IPS-18a (cell line): ENCODE measurements around the gene ZNF778.

Experiments used
- H3K27ac ChIP-seq: one replicate; pipeline ENCODE4 v1.5.1; 2013; ENCODE audit warnings: low read length
- H3K27me3 ChIP-seq: one replicate; pipeline ENCODE4 v1.6.1; 2013; ENCODE audit warnings: mild to moderate bottlenecking, low read length; ENCODE audit not compliant: control insufficient read depth, insufficient read depth
- H3K36me3 ChIP-seq: one replicate; pipeline ENCODE4 v1.6.1; 2013; ENCODE audit warnings: low read depth, low read length; ENCODE audit not compliant: control insufficient read depth
- H3K4me1 ChIP-seq: one replicate; pipeline ENCODE4 v1.6.1; 2013; ENCODE audit warnings: low read depth, low read length; ENCODE audit not compliant: control insufficient read depth
- H3K4me3 ChIP-seq: one replicate; pipeline ENCODE4 v1.5.1; 2013; ENCODE audit warnings: low read length
- H3K9ac ChIP-seq: one replicate; pipeline ENCODE4 v1.6.1; 2013; ENCODE audit warnings: mild to moderate bottlenecking, low read length, moderate library complexity
- H3K9me3 ChIP-seq: one replicate; pipeline ENCODE4 v1.6.1; 2013; ENCODE audit warnings: low read depth, low read length; ENCODE audit not compliant: control insufficient read depth

The ZNF778 gene

GRCh38 chr16:89199241-89200123, 18.0 kb upstream of the ZNF778 start:
- no peak overlapping the region for H3K9ac ChIP-seq
- H3K27me3 ChIP-seq = peaks cover 48% of the 10 kb centered on the region
- no peak overlapping the region for H3K27ac ChIP-seq
- H3K36me3 ChIP-seq = no peaks in the 10 kb centered on the region
- H3K9me3 ChIP-seq = no peaks in the 10 kb centered on the region
- peak overlapping the region; percentile 44 for H3K4me3 ChIP-seq
- no peaks in the 10 kb centered on the region for H3K4me1 ChIP-seq

GRCh38 chr16:89200124-89200849, 17.2 kb upstream of the ZNF778 start, which contains the start of gene SLC22A31:
Gene SLC22A31, minus strand, starts transcription at chr16:89200537. Its CDS starts 36 bp downstream, at chr16:89200501.
- Histone ChIP-seq H3K27ac (no peak within 1 kb of the TSS), H3K9ac (no peak within 1 kb of the TSS), H3K4me3 (peak within 1 kb of the TSS; percentile 44), H3K36me3 (no peaks in the 10 kb centered on the region), H3K9me3 (no peaks in the 10 kb centered on the region), H3K27me3 (peaks cover 52% of the 10 kb centered on the region), H3K4me1 (no peaks in the 10 kb centered on the region)

GRCh38 chr16:89200850-89201411, 16.6 kb upstream of the ZNF778 start:
- H3K9me3 ChIP-seq = no peaks in the 10 kb centered on the region
- H3K4me3 ChIP-seq = peak overlapping the region; percentile 44
- no peak overlapping the region for H3K9ac ChIP-seq
- no peaks in the 10 kb centered on the region for H3K36me3 ChIP-seq
- H3K4me1 ChIP-seq = no peaks in the 10 kb centered on the region
- H3K27ac ChIP-seq = no peak overlapping the region
- peaks cover 52% of the 10 kb centered on the region for H3K27me3 ChIP-seq

GRCh38 chr16:89201439-89202377, 15.8 kb upstream of the ZNF778 start:
- H3K36me3 ChIP-seq = no peaks in the 10 kb centered on the region
- H3K27me3 ChIP-seq = peaks cover 52% of the 10 kb centered on the region
- H3K9me3 ChIP-seq = no peaks in the 10 kb centered on the region
- no peak overlapping the region for H3K9ac ChIP-seq
- H3K4me1 ChIP-seq = no peaks in the 10 kb centered on the region
- H3K27ac ChIP-seq = no peak overlapping the region
- peak overlapping the region; percentile 24 for H3K4me3 ChIP-seq

- no peaks in the 10 kb centered on the region for H3K36me3 ChIP-seq
- peaks cover 52% of the 10 kb centered on the region for H3K27me3 ChIP-seq
- H3K4me1 ChIP-seq = no peaks in the 10 kb centered on the region
- no peak overlapping the region for H3K9ac ChIP-seq
- H3K9me3 ChIP-seq = no peaks in the 10 kb centered on the region
- no peak overlapping the region for H3K27ac ChIP-seq
- peak overlapping the region; percentile 22 for H3K4me3 ChIP-seq
Observed at GRCh38 chr16:89202422-89203215, 14.9 kb upstream of the ZNF778 start.

GRCh38 chr16:89207993-89208392, 9.5 kb upstream of the ZNF778 start:
- Histone ChIP-seq H3K9ac (no peak overlapping the region), H3K9me3 (no peaks in the 10 kb centered on the region), H3K4me3 (no peak overlapping the region), H3K36me3 (no peaks in the 10 kb centered on the region), H3K27me3 (peaks cover 19% of the 10 kb centered on the region), H3K4me1 (no peaks in the 10 kb centered on the region), H3K27ac (no peak overlapping the region)

- Histone ChIP-seq H3K27ac (no peak overlapping the region), H3K4me1 (no peaks in the 10 kb centered on the region), H3K36me3 (no peaks in the 10 kb centered on the region), H3K9ac (no peak overlapping the region), H3K27me3 (peaks cover 3% of the 10 kb centered on the region), H3K4me3 (no peak overlapping the region), H3K9me3 (no peaks in the 10 kb centered on the region)
Observed at GRCh38 chr16:89209522-89210044, 7.9 kb upstream of the ZNF778 start.

GRCh38 chr16:89210165-89210903, 7.2 kb upstream of the ZNF778 start:
- Histone ChIP-seq H3K27me3 (no peaks in the 10 kb centered on the region), H3K4me3 (no peak overlapping the region), H3K36me3 (no peaks in the 10 kb centered on the region), H3K9ac (no peak overlapping the region), H3K9me3 (no peaks in the 10 kb centered on the region), H3K27ac (no peak overlapping the region), H3K4me1 (no peaks in the 10 kb centered on the region)

- Histone ChIP-seq H3K4me3 (no peak overlapping the region), H3K27me3 (no peaks in the 10 kb centered on the region), H3K9ac (no peak overlapping the region), H3K9me3 (no peaks in the 10 kb centered on the region), H3K36me3 (no peaks in the 10 kb centered on the region), H3K4me1 (no peaks in the 10 kb centered on the region), H3K27ac (no peak overlapping the region)
Observed at GRCh38 chr16:89210904-89211515, 6.5 kb upstream of the ZNF778 start.
